GM21786 (cell line): ENCODE results near the gene LILRA2.
"Not testable (repeated sequence)": the region's sequence is repeated elsewhere in the genome, so short reads cannot be mapped to it uniquely, and the experiment has no call there.

Experiments
- ATAC-seq: cut with Tn5 transposase; IDR thresholded peaks from one replicate; pipeline ENCODE4 v1.9.1; 2021; ENCODE audit not compliant: unreplicated experiment

Gene LILRA2

GRCh38 chr19:54570316-54570715 lies 3.3 kb upstream of the LILRA2 start:
- ATAC-seq: no peak

GRCh38 chr19:54571715-54572615 lies 1.6 kb upstream of the LILRA2 start:
- ATAC-seq: not testable (repeated sequence)

GRCh38 chr19:54572696-54573311 lies 786 bp upstream of the LILRA2 start:
- ATAC-seq: no peak

- no peak for ATAC-seq
These were observed 461 bp downstream of the LILRA2 start for GRCh38 chr19:54574051-54574450.

GRCh38 chr19:54574527-54575056 lies 1.0 kb downstream of the LILRA2 start:
- ATAC-seq: no peak

- not testable (repeated sequence) for ATAC-seq
These were observed 1.6 kb downstream of the LILRA2 start for GRCh38 chr19:54575205-54575604.

GRCh38 chr19:54576411-54576976 lies 2.9 kb downstream of the LILRA2 start:
- no peak for ATAC-seq

- ATAC-seq: no peak
These were observed 3.7 kb downstream of the LILRA2 start for GRCh38 chr19:54577334-54577733.

- ATAC-seq: not testable (repeated sequence)
These were observed 4.7 kb downstream of the LILRA2 start for GRCh38 chr19:54578268-54578667.

- ATAC-seq: no peak
These were observed 12.8 kb downstream of the LILRA2 start for GRCh38 chr19:54586397-54586796.

GRCh38 chr19:54587026-54587425 lies 13.4 kb downstream of the LILRA2 start:
- ATAC-seq: no peak

GRCh38 chr19:54593445-54593844 lies 19.9 kb downstream of the LILRA2 start, which contains the start of gene LILRA1:
Gene LILRA1 (plus strand): TSS chr19:54593632. CDS start chr19:54594245, 613 bp downstream.
- not testable (repeated sequence) for ATAC-seq

GRCh38 chr19:54593931-54594626 lies 20.5 kb downstream of the LILRA2 start:
- ATAC-seq: not testable (repeated sequence)

GRCh38 chr19:54594737-54595136 lies 21.1 kb downstream of the LILRA2 start:
- no peak for ATAC-seq

- not testable (repeated sequence) for ATAC-seq
These were observed 22.3 kb downstream of the LILRA2 start for GRCh38 chr19:54595680-54596436.

- ATAC-seq: no peak
These were observed 26.6 kb downstream of the LILRA2 start for GRCh38 chr19:54600212-54600611.

GRCh38 chr19:54606230-54606629 lies 32.6 kb downstream of the LILRA2 start:
- no peak for ATAC-seq

- peak; percentile 68 for ATAC-seq
These were observed 33.5 kb downstream of the LILRA2 start for GRCh38 chr19:54606891-54607784.

GRCh38 chr19:54607785-54608150 lies 34.2 kb downstream of the LILRA2 start:
- ATAC-seq: no peak
